ENCODE results near the gene FBXL13. TPM values are rescaled to one million over a fixed set of nuclear protein-coding genes. Genes with fewer than 3 reads are reported as not detected.
A peak's percentile ranks its signal among the peaks of the same experiment; 100 is the strongest.

Gene FBXL13
- total and polyA plus RNA-seq, 2 experiments from 2014 or later, result 1.2 to 2.5 TPM

DNA sequence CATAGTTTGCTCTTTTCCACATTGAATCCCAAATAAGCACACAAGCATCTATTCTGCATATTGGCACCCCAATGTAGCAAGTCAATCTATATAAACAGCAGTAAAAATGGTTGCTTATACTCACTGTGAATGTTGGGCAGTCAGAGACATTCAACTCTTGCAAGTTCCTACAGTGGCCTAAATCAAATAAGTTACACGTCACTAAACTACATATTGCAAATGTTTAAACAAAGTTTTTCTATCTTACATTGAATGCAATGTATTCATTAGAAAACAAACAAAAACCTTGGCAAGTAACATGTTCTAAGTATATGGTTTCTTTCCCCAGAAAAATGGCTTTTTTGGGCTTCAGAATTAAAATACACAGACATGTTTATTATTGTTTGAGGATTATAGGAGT is 142.8 kb downstream of the FBXL13 start:
- Mint-ChIP-seq H3K4me1 (peaks cover 51% of the 10 kb centered on the region), H3K27me3 (ENCODE audit: insufficient read depth, low read depth, poor library complexity) (no peaks in the 10 kb centered on the region), H3K9me3 (no peaks in the 10 kb centered on the region), H3K4me3 (no peak overlapping the region), H3K36me3 (ENCODE audit: low read depth) (no peaks in the 10 kb centered on the region), H3K27ac (no peak overlapping the region)
- H3K4me2 ChIP-seq, result no peak overlapping the region
- no peaks in the 10 kb centered on the region for H3K9me2 ChIP-seq (ENCODE audit: insufficient read depth)
- no peak overlapping the region for H3K27ac ChIP-seq (ENCODE audit: low read depth)
- H2AFZ ChIP-seq, result no peak overlapping the region
- H4K20me1 ChIP-seq (replicated peaks; ENCODE audit: insufficient read depth), result no peaks in the 10 kb centered on the region
- TF ChIP-seq REST (IDR thresholded peaks at IDR 0.05; ENCODE audit: unreplicated experiment) (no peak), NANOG (IDR thresholded peaks at IDR 0.05; ENCODE audit: borderline replicate concordance) (no peak), POLR2AphosphoS5 (IDR thresholded peaks at IDR 0.05; ENCODE audit: low read depth) (no peak), ZNF114 (CRISPR knock-in tag; IDR thresholded peaks at IDR 0.05) (no peak), ETS1 (IDR thresholded peaks at IDR 0.05) (no peak), ZNF331 (CRISPR knock-in tag; IDR thresholded peaks at IDR 0.05; ENCODE audit: low read depth) (no peak), EZH2phosphoT487 (IDR thresholded peaks at IDR 0.05; ENCODE audit: unreplicated experiment) (no peak)
- no peaks in the 10 kb centered on the region for H3F3A ChIP-seq (replicated peaks; ENCODE audit: low read depth)
- H3K36me3 ChIP-seq (ENCODE audit: insufficient read depth), result no peaks in the 10 kb centered on the region
- H3K4me1 ChIP-seq (ENCODE audit: insufficient read depth), result peaks cover 60% of the 10 kb centered on the region
- DNase-seq (ENCODE audit: low spot score) (no peak), ATAC-seq (no peak)
- H3K79me2 ChIP-seq (replicated peaks; ENCODE audit: insufficient read depth), result no peaks in the 10 kb centered on the region
- no peaks in the 10 kb centered on the region for H3K27me3 ChIP-seq (ENCODE audit: insufficient read depth)
- H3K4me3 ChIP-seq, result no peak overlapping the region

DNA sequence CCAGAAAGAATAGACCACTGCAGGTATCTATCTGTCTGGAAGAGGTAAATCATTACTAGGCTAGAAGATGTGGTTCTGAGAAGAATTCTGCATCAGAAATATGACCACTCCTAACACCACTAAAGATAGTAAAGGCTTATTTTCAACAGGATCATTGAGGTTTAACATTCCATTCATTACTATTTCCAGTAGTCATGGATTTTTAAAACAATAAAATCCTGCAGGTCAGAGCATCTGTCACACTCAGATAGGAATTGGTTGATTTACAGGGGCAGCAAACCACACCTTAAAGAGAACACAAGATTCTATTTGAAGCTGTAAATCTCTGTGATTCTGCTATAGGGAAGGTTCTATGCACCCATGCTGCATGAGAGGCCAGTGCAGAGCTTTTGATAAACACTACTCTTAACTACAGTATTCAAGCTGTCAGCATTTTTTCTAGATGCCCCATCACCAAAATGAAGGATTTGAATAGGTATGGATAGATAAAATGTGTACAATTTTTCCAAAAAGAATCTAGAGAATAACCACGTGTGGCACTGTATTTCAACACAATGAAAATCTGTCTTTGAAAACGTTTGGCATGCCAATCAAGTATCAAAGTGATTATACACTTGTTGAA is 147.2 kb downstream of the FBXL13 start:
- no peaks in the 10 kb centered on the region for H3K36me3 ChIP-seq (ENCODE audit: insufficient read depth)
- Mint-ChIP-seq H3K4me1 (peaks cover 23% of the 10 kb centered on the region), H3K27ac (no peak overlapping the region), H3K9me3 (no peaks in the 10 kb centered on the region), H3K27me3 (ENCODE audit: insufficient read depth, low read depth, poor library complexity) (peaks cover 6% of the 10 kb centered on the region), H3K36me3 (ENCODE audit: low read depth) (0 out of 3 replicates have a peak, but pooled peaks cover 3% of the 10 kb centered on the region), H3K4me3 (no peak overlapping the region)
- no peaks in the 10 kb centered on the region for H3K27me3 ChIP-seq (ENCODE audit: insufficient read depth)
- ATAC-seq (no peak), DNase-seq (ENCODE audit: low spot score) (no peak)
- no peak overlapping the region for H2AFZ ChIP-seq
- H4K20me1 ChIP-seq (replicated peaks; ENCODE audit: insufficient read depth), result no peaks in the 10 kb centered on the region
- peaks cover 29% of the 10 kb centered on the region for H3K4me1 ChIP-seq (ENCODE audit: insufficient read depth)
- peak overlapping the region; percentile 29; the same call in 1 of the 2 replicates for H3K4me2 ChIP-seq
- H3K9me2 ChIP-seq (ENCODE audit: insufficient read depth), result no peaks in the 10 kb centered on the region
- H3K4me3 ChIP-seq, result no peak overlapping the region
- H3K79me2 ChIP-seq (replicated peaks; ENCODE audit: insufficient read depth), result no peaks in the 10 kb centered on the region
- H3F3A ChIP-seq (replicated peaks; ENCODE audit: low read depth), result no peaks in the 10 kb centered on the region
- H3K27ac ChIP-seq (ENCODE audit: low read depth), result no peak overlapping the region
- TF ChIP-seq ZNF114 (CRISPR knock-in tag; IDR thresholded peaks at IDR 0.05) (no peak), EZH2 (IDR thresholded peaks at IDR 0.05; ENCODE audit: low read depth, unreplicated experiment) (no peak), STAT1 (IDR thresholded peaks at IDR 0.05; ENCODE audit: unreplicated experiment) (no peak), ETS1 (IDR thresholded peaks at IDR 0.05) (no peak), REST (IDR thresholded peaks at IDR 0.05; ENCODE audit: unreplicated experiment) (no peak)

Measured in GM23338 (cell line).